Endothelial cell of umbilical vein (primary cell): ENCODE results near the gene TCF7L2. TPM values are rescaled to one million over a fixed set of nuclear protein-coding genes. Genes with fewer than 3 reads are reported as not detected.

ENCODE experiments used
- BruUV-seq: library from RNA; stranded (reverse); fragments of 400-500 nt; replicated peaks from 2 replicates; lab custom pipeline; 2021; lab: Mats Ljungman, UMichigan
- CTCF ChIA-PET: fragments of 300-600, 350-600 bp; sonication (Branson Sonifier 250); formaldehyde crosslinking; loops from one replicate; lab custom pipeline; 2021; ENCODE audit warnings: antibody characterized with exemption, inconsistent platforms; lab: Charles Lee
- POLR2A ChIA-PET: fragments of 300-600, 350-600 bp; sonication (Branson Sonifier 250); formaldehyde crosslinking; loops from one replicate; lab custom pipeline; 2021; ENCODE audit warnings: antibody characterized with exemption, inconsistent platforms; lab: Charles Lee
- DNase-seq: peaks from one replicate; pipeline ENCODE4 v3.0.0-alpha.2; 2011; ENCODE audit warnings: low read depth, low spot score
- FAIRE-seq: peaks from 2 replicates; lab custom pipeline; 2011; peaks lifted over from hg19 to GRCh38; lab: Jason Lieb, UNC
- H2AFZ ChIP-seq: 2 replicates; pipeline ENCODE4 v1.6.0; 2012; ENCODE audit warnings: low read depth, low read length, control low read depth, inconsistent platforms
- H3K27ac ChIP-seq: 2 replicates; pipeline ENCODE4 v1.5.1; 2011; ENCODE audit warnings: low read depth, mild to moderate bottlenecking, control low read depth, low read length, moderate library complexity; ENCODE audit not compliant: insufficient read depth
- H3K27me3 ChIP-seq, 2 experiments: 2 replicates each; pipeline versions ENCODE4 v1.6.0 to v1.6.1; 2011; ENCODE audit warnings: low read length in 2 of 2, mixed read lengths in 1 of 2; ENCODE audit not compliant: control insufficient read depth in 2 of 2, insufficient read depth in 2 of 2
- H3K36me3 ChIP-seq, 2 experiments: 2 replicates in 1 of 2; 3 replicates in 1 of 2; pipeline ENCODE4 v1.5.1; 2011; ENCODE audit warnings: low read length in 2 of 2, mild to moderate bottlenecking in 1 of 2, moderate library complexity in 1 of 2; ENCODE audit not compliant: control insufficient read depth in 2 of 2, insufficient read depth in 2 of 2; ENCODE audit errors: extremely low read depth in 1 of 2
- H3K4me1 ChIP-seq: 3 replicates; pipeline ENCODE4 v1.5.1; 2011; ENCODE audit warnings: mild to moderate bottlenecking, low read length; ENCODE audit not compliant: control insufficient read depth, insufficient read depth; ENCODE audit errors: extremely low read depth
- H3K4me2 ChIP-seq: 2 replicates; pipeline ENCODE4 v1.6.1; 2011; ENCODE audit warnings: low read length, control low read depth, mixed read lengths; ENCODE audit not compliant: insufficient read depth
- H3K4me3 ChIP-seq, 3 experiments: fragments of 200-600 bp in 1 of 3; sonication (generic), shearing (Covaris generic) in 1 of 3; replicated peaks in 1 of 3; 2 replicates each; pipeline ENCODE4 v1.5.1; 2011 to 2016; ENCODE audit warnings: control low read depth in 3 of 3, low read length in 3 of 3, mild to moderate bottlenecking in 2 of 3, inconsistent platforms in 1 of 3, low read depth in 1 of 3, moderate library complexity in 1 of 3; ENCODE audit not compliant: insufficient read depth in 1 of 3
- H3K79me2 ChIP-seq: 2 replicates; pipeline ENCODE4 v1.6.0; 2012; ENCODE audit warnings: low read length, inconsistent platforms; ENCODE audit not compliant: control insufficient read depth, insufficient read depth
- H3K9ac ChIP-seq: replicated peaks from 2 replicates; pipeline ENCODE3; 2011; ENCODE audit warnings: low read length, control low read depth; ENCODE audit not compliant: insufficient read depth; ENCODE audit errors: extremely low read depth
- H3K9me1 ChIP-seq: replicated peaks from 3 replicates; pipeline ENCODE4 v1.6.0; 2011; ENCODE audit warnings: mild to moderate bottlenecking, low read length; ENCODE audit not compliant: control insufficient read depth, insufficient read depth; ENCODE audit errors: extremely low read depth
- H3K9me3 ChIP-seq: replicated peaks from 2 replicates; pipeline ENCODE4 v1.5.1; 2012; ENCODE audit warnings: low read length, inconsistent platforms; ENCODE audit not compliant: control insufficient read depth, insufficient read depth
- H4K20me1 ChIP-seq: replicated peaks from 2 replicates; pipeline ENCODE3; 2011; ENCODE audit warnings: mild to moderate bottlenecking, low read length; ENCODE audit not compliant: control insufficient read depth, insufficient read depth; ENCODE audit errors: extremely low read depth
- CTCF ChIP-seq, 2 donors: IDR thresholded peaks; 1 replicate in 1 of 2; 2 replicates in 1 of 2; pipeline ENCODE4 v1.5.1; 2011; ENCODE audit warnings: low read length in 2 of 2, mild to moderate bottlenecking in 2 of 2, moderate library complexity in 2 of 2, control low read depth in 1 of 2, inconsistent platforms in 1 of 2, low read depth in 1 of 2; ENCODE audit not compliant: insufficient read depth in 1 of 2; ENCODE audit errors: extremely low read depth in 1 of 2
- EZH2 ChIP-seq: IDR thresholded peaks from 2 replicates; pipeline ENCODE4 v1.6.1; 2012; ENCODE audit warnings: borderline replicate concordance, low read depth, mild to moderate bottlenecking, moderate library complexity, low read length, inconsistent platforms; ENCODE audit not compliant: severe bottlenecking
- FOS ChIP-seq: IDR thresholded peaks from 2 replicates; pipeline ENCODE4 v1.6.1; 2011; ENCODE audit warnings: mild to moderate bottlenecking, low read length, moderate library complexity, borderline replicate concordance; ENCODE audit not compliant: insufficient read depth
- GATA2 ChIP-seq: IDR thresholded peaks from 2 replicates; pipeline ENCODE4 v1.7.0; 2011; ENCODE audit warnings: low read depth, mild to moderate bottlenecking, moderate library complexity, mixed read lengths, low read length; ENCODE audit not compliant: insufficient read length, insufficient read depth
- JUN ChIP-seq: IDR thresholded peaks from 2 replicates; pipeline ENCODE4 v1.6.1; 2011; ENCODE audit warnings: borderline replicate concordance, low read depth; ENCODE audit not compliant: insufficient read length, insufficient read depth
- MYC ChIP-seq: IDR thresholded peaks from one replicate; pipeline ENCODE4 v1.6.1; 2011; ENCODE audit warnings: mild to moderate bottlenecking, low read depth, low read length
- POLR2A ChIP-seq: IDR thresholded peaks from 2 replicates; pipeline ENCODE4 v1.6.1; 2012; ENCODE audit warnings: low read depth, mild to moderate bottlenecking, control low read depth, low read length
- POLR2AphosphoS5 ChIP-seq: IDR thresholded peaks from 2 replicates; pipeline ENCODE4 v1.6.1; 2012; ENCODE audit warnings: low read depth, mild to moderate bottlenecking, control low read depth, low read length, moderate library complexity; ENCODE audit not compliant: insufficient read depth
- dilution Hi-C: fragments of 300-500 bp; cut with MboI; formaldehyde crosslinking; loops from one replicate; pipeline ENCODE4 v1.15.0; 2019; ENCODE audit warnings: low sequenced_read_pairs; ENCODE audit not compliant: extremely low pct_ligation_motif_present
- intact Hi-C: fragments of 100-400 bp; cut with micrococcal nuclease; formaldehyde crosslinking; loops from one replicate; pipeline ENCODE4 v1.10.0; 2022
- polyA plus RNA-seq, 4 experiments: library from polyadenylated mRNA; depleted of rRNA in 3 of 4; stranded (reverse) in 3 of 4; unstranded in 1 of 4; fragments of >200 nt; gene quantifications; 2 replicates each; pipeline versions ENCODE4 v1.2.1 to v1.2.3, GENCODE V29; 2011 to 2012; ENCODE audit warnings: missing spikeins in 1 of 4
- total RNA-seq: library from RNA; stranded (reverse); gene quantifications from 2 replicates; pipeline ENCODE4 v1.2.3, GENCODE V29; 2021
- TF ChIP-seq, protein P1 (sequence below): IDR thresholded peaks from 2 replicates; pipeline ENCODE4 v1.6.1; 2011; ENCODE audit not compliant: insufficient read depth, insufficient read length

Gene TCF7L2
- total and polyA plus RNA-seq, 2 donors (not counting 3 experiments of a cell fraction or from before 2014, with no cell fraction given), result 9.9 to 21.8 TPM

DNA sequence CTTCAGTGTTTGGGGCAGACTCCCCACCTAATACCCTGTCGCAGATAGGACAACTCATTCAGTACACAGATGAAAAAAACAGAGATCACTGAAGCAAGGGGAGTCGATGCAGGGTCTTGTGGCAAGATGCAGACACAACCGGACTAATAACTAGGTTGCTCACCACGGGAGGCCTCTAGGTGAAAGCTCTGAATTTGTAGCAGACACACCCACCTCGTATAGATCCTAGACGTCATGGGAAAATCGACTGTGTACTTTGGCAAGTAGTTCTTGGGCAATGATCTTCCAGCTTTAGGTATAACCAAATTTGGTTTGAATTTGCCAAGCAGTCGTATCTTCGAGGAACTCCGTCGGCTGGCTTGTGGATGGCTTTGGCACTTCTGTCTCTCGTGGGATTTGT is 88.1 kb downstream of the TCF7L2 start:
- Histone ChIP-seq H2AFZ (no peak overlapping the region), H3K4me1 (peaks cover 7% of the 10 kb centered on the region), H3K9me1 (no peaks in the 10 kb centered on the region), H4K20me1 (no peaks in the 10 kb centered on the region), H3K4me3 (no peak overlapping the region), H3K27ac (no peak overlapping the region), H3K9me3 (no peaks in the 10 kb centered on the region), H3K4me2 (no peak overlapping the region), H3K79me2 (no peaks in the 10 kb centered on the region), H3K27me3 (no peaks in the 10 kb centered on the region), H3K9ac (no peak overlapping the region), H3K36me3 (peaks cover 0 to 1% of the 10 kb centered on the region in 2 experiments)
- ChIA-PET CTCF (interaction anchor here (0.8 kb wide), 1 partner anchor 14 kb away, joined by 3 read pairs; no protein-coding TSS in a partner anchor), POLR2A (no interaction called here)
- dilution Hi-C loops, result no loop called here
- intact Hi-C loops, result no loop called here
- TF ChIP-seq FOS (no peak), POLR2AphosphoS5 (no peak), CTCF (IDR thresholded peaks at IDR 0.05; ENCODE audit: extremely low read depth in 1 of 2, insufficient read depth in 1 of 2, low read depth in 1 of 2, low read length in 2 of 2) (no peak), EZH2 (no peak), MYC (no peak), GATA2 (no peak), JUN (no peak), POLR2A (no peak)
- TF ChIP-seq, protein P1, sequence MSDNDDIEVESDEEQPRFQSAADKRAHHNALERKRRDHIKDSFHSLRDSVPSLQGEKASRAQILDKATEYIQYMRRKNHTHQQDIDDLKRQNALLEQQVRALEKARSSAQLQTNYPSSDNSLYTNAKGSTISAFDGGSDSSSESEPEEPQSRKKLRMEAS, result no peak
- BruUV-seq, result no TSS peak
- no peak for FAIRE-seq
- no peak for DNase-seq
